Kidney epithelial cell (primary cell): ENCODE results near the gene OPCML. TPM values are rescaled to one million over a fixed set of nuclear protein-coding genes. Genes with fewer than 3 reads are reported as not detected.

ENCODE experiments used
- DNase-seq: peaks from one replicate; pipeline ENCODE4 v3.0.0-alpha.2; 2010; ENCODE audit warnings: low read depth
- H3K27me3 ChIP-seq: 2 replicates; pipeline ENCODE4 v1.6.0; 2011; ENCODE audit warnings: low read length; ENCODE audit not compliant: control insufficient read depth, insufficient read depth
- H3K36me3 ChIP-seq: 2 replicates; pipeline ENCODE4 v1.5.1; 2011; ENCODE audit warnings: low read length; ENCODE audit not compliant: control insufficient read depth, insufficient read depth
- H3K4me3 ChIP-seq: 2 replicates; pipeline ENCODE4 v1.5.1; 2011; ENCODE audit warnings: low read depth, mild to moderate bottlenecking, control low read depth, low read length
- total RNA-seq: library from RNA; depleted of rRNA; stranded (reverse); fragments of >200 nt; gene quantifications from 2 replicates; pipeline ENCODE4 v1.2.3, GENCODE V29; 2015
- TF ChIP-seq, protein P1 (sequence below): IDR thresholded peaks from 2 replicates; pipeline ENCODE4 v1.5.1; 2011; ENCODE audit warnings: mild to moderate bottlenecking, moderate library complexity, low read length, control low read depth, inconsistent platforms; ENCODE audit not compliant: insufficient read depth, poor library complexity, severe bottlenecking

Gene OPCML
- total RNA-seq, 1 donor from 2014 or later, result under 0.01 TPM

DNA sequence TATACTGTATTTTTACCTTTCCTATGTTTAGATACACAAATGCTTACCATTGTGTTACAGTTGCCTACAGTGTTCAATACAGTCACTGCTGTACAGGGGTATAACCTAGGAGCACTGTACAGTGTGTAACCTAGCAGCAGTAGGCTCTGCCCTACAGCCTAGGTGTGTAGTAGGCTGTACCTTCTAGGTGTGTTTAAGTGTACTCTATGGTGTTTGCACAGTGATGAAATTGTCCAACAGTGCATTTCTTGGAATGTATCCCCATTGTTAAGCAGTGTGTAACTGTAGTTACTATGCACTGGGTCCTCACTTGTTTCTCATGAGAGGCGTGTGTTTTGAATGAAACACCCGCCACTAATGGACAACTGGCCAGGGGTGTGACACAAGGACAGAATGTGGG, 269.0 kb downstream of the OPCML start:
- DNase-seq, result no peak
- no peaks in the 10 kb centered on the region for H3K36me3 ChIP-seq
- TF ChIP-seq, protein P1, sequence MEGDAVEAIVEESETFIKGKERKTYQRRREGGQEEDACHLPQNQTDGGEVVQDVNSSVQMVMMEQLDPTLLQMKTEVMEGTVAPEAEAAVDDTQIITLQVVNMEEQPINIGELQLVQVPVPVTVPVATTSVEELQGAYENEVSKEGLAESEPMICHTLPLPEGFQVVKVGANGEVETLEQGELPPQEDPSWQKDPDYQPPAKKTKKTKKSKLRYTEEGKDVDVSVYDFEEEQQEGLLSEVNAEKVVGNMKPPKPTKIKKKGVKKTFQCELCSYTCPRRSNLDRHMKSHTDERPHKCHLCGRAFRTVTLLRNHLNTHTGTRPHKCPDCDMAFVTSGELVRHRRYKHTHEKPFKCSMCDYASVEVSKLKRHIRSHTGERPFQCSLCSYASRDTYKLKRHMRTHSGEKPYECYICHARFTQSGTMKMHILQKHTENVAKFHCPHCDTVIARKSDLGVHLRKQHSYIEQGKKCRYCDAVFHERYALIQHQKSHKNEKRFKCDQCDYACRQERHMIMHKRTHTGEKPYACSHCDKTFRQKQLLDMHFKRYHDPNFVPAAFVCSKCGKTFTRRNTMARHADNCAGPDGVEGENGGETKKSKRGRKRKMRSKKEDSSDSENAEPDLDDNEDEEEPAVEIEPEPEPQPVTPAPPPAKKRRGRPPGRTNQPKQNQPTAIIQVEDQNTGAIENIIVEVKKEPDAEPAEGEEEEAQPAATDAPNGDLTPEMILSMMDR, result no peak

DNA sequence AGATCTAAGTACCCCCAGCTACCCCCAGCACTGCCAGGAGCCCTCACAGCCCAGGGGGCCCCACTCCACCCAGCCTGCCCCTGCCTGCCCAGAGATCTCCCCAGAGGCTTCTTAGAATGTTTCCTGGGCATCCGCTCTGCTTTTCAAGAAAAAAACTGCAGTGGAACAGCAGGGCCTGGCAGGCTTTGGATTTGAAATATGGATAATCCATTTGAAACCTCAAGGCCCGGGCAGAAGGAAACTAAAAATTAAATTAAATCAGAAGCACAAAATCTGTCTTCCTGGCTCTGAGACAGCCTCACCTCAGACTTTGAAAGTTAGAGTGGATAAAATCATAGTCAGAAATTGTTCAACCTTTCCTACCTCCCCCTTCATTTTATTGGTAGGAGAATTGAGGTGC, 273.6 kb downstream of the OPCML start:
- no peaks in the 10 kb centered on the region for H3K36me3 ChIP-seq
- no peak overlapping the region for H3K4me3 ChIP-seq
- no peaks in the 10 kb centered on the region for H3K27me3 ChIP-seq
- DNase-seq, result no peak
- TF ChIP-seq, protein P1, result no peak

More for the DNA sequence above, 269.0 kb downstream of the OPCML start:
- no peak overlapping the region for H3K4me3 ChIP-seq
- H3K27me3 ChIP-seq, result no peaks in the 10 kb centered on the region

DNA sequence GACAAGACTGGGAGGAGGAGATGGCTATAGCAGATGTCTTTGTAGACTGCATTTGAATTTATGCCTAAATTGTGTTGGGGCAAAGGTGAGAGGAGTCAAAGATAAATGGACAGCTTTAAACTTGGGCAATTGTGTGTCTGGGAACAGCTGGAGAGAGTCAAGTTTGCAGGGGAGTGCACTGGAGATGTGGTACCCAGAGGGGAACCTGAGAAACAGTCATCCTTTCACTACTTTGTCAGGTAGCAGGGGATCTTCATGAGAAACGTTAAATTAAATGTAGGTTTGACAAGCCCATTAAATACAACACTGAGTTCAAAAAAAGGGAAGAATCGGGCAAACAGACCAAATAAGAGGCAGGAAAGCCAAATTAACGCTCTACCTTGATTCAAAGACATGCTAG, 277.7 kb downstream of the OPCML start:
- TF ChIP-seq, protein P1, result no peak

DNA sequence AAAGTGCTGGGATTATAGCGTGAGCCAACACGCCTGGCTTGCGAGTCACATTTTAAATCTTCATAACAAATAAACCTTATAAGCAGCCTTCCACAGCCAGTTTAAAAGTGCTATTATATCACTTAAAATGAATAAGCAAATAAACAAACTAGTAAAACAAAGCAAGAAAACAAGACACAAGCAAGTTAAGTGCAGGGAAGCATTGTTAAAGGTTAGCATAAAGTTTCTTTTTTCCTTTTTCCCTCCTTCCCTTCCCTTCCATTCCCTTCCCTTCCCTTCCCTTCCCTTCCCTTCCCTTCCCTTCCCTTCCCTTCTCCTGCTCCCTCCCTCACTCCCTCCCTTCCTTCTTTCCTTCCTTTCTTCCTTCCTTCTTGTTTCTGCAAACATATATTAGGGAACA, 278.7 kb downstream of the OPCML start:
- no peaks in the 10 kb centered on the region for H3K27me3 ChIP-seq
- no peak overlapping the region for H3K4me3 ChIP-seq

More for the DNA sequence above, 277.7 kb downstream of the OPCML start:
- no peaks in the 10 kb centered on the region for H3K36me3 ChIP-seq
- no peaks in the 10 kb centered on the region for H3K27me3 ChIP-seq
- DNase-seq, result no peak
- no peak overlapping the region for H3K4me3 ChIP-seq

DNA sequence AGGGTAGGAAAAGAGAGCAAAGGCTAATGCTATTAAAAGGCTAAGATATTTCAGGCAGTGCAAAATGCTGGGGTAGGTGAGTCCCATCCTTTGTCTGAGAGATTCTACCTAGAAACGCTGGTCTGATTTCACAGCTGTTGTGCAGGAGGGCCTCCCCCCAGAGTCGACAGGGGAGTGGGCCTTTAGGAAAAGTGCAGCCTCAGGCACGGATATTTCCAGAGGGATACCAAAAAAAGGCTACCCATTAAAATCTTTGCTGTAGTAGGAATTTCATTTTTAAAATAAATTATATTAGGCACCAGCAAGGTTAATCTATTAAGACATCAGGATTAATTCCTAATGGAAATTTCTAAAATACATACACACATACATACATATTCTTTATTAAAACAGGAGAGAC, 280.5 kb downstream of the OPCML start:
- no peak overlapping the region for H3K4me3 ChIP-seq
- no peaks in the 10 kb centered on the region for H3K27me3 ChIP-seq
- no peaks in the 10 kb centered on the region for H3K36me3 ChIP-seq
- DNase-seq, result no peak
- TF ChIP-seq, protein P1, result no peak

More for the DNA sequence above, 278.7 kb downstream of the OPCML start:
- no peaks in the 10 kb centered on the region for H3K36me3 ChIP-seq
- DNase-seq, result no peak
- TF ChIP-seq, protein P1, result no peak

DNA sequence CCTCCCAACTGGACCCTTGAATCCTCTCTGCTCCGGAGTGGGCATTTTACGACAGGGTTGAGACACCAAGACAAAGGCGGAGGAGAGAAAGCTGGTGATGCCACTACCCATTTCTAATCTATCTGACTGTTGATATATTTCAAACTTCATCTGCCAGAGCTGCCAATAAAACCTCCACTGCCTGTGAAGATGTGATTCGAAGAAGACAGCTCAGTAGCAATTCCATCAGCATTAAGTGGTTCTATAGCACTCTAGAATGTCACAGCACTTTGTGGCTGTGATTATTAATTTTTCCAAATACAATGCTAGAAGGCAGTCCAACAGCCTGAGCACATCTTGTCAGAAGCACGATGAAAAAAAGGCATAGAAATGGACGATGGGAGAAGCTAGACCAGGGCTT, 282.8 kb downstream of the OPCML start:
- H3K27me3 ChIP-seq, result no peaks in the 10 kb centered on the region
- DNase-seq, result no peak
- TF ChIP-seq, protein P1, result no peak
- H3K4me3 ChIP-seq, result no peak overlapping the region
- H3K36me3 ChIP-seq, result no peaks in the 10 kb centered on the region
